Hematopoietic multipotent progenitor cell treated with erythropoietin and hydrocortisone succinate and interleukin-3 and kit ligand, for 6 days (in vitro differentiated cells): ENCODE measurements around the gene CASKIN2.

Source experiments
- DNase-seq: peaks from one replicate; pipeline ENCODE4 v3.0.0-alpha.2; 2015

The CASKIN2 gene, protein sequence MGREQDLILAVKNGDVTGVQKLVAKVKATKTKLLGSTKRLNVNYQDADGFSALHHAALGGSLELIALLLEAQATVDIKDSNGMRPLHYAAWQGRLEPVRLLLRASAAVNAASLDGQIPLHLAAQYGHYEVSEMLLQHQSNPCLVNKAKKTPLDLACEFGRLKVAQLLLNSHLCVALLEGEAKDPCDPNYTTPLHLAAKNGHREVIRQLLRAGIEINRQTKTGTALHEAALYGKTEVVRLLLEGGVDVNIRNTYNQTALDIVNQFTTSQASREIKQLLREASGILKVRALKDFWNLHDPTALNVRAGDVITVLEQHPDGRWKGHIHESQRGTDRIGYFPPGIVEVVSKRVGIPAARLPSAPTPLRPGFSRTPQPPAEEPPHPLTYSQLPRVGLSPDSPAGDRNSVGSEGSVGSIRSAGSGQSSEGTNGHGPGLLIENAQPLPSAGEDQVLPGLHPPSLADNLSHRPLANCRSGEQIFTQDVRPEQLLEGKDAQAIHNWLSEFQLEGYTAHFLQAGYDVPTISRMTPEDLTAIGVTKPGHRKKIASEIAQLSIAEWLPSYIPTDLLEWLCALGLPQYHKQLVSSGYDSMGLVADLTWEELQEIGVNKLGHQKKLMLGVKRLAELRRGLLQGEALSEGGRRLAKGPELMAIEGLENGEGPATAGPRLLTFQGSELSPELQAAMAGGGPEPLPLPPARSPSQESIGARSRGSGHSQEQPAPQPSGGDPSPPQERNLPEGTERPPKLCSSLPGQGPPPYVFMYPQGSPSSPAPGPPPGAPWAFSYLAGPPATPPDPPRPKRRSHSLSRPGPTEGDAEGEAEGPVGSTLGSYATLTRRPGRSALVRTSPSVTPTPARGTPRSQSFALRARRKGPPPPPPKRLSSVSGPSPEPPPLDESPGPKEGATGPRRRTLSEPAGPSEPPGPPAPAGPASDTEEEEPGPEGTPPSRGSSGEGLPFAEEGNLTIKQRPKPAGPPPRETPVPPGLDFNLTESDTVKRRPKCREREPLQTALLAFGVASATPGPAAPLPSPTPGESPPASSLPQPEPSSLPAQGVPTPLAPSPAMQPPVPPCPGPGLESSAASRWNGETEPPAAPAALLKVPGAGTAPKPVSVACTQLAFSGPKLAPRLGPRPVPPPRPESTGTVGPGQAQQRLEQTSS (N-terminal part only)

GRCh38 chr17:75515496-75516254, at the start of gene CASKIN2:
Gene CASKIN2 (minus strand): TSS chr17:75515537. CDS start chr17:75513804, 1,733 bp downstream.
- DNase-seq = peak; percentile 84

DNA sequence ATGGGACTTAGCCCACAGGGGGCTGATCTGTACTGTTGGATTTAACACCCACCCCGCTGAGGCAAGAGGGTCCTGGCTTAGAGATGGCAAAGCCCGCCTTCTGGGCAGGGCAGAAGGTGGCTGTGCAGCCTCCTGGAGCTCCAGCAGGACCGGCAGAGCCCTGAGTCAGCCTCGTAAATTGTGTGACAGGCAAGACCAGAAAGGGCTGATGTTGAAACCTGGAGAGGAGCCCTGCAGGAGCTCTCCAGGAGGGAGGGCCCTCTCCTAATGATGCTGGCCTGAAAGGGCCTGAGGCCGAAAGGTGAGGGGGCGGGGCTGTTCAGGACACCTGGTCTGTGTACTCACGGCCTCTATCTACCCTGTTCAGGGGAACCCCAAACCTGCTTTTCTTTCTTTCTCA, 49.7 kb upstream of the CASKIN2 start:
- DNase-seq = no peak

DNA sequence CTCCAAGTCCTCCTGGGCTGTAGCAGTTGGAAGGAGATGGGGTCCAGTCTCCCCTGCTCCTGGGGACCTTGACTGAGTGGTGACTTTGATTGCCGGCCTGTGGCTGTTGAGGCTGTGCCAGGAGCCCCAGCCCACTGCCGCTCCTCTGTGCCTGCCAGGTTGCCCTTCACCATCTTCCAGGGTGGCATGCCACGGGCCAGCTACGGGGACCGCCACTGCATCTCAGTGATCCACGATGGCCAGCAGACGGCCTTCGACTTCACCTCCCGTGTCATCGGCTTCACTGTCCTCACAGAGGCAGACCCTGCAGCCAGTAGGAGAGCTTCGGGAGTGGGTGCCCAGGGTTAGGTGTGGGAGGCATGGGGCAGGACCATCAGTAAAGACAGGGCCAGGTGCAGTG, 48.9 kb upstream of the CASKIN2 start:
- no peak for DNase-seq

DNA sequence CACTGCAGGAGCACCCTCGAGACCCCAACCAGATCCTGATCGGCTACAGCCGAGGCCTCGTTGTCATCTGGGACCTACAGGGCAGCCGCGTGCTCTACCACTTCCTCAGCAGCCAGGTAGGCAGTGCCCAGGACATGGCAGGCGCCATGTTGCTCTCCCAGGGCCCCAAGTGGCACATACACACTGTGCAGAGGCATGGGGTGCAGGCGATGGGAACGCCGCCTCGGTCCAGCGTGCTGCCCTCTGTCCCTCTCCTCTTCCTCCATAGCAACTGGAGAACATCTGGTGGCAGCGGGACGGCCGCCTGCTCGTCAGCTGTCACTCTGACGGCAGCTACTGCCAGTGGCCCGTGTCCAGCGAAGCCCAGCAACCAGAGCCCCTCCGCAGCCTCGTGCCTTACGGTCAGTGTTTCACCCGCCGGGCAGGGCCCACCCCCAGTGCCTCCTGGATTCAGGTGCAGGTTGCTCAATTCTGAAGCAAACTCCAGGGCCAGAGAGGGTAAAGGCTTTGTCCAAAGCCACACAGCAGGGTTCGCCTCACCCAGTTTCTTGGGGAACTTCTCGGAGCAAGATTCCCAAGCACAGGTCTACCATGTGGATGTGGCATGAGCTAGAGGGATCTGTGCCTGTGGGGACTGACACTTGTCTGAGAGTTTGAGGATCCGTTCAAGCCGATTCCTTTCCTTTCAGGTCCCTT, 47.9 kb upstream of the CASKIN2 start:
- no peak for DNase-seq

GRCh38 chr17:75561927-75562603, 46.7 kb upstream of the CASKIN2 start:
- DNase-seq = no peak

GRCh38 chr17:75559958-75560533, 44.7 kb upstream of the CASKIN2 start:
- DNase-seq = no peak

- no peak for DNase-seq
These were observed 43.6 kb upstream of the CASKIN2 start for GRCh38 chr17:75558666-75559530.

DNA sequence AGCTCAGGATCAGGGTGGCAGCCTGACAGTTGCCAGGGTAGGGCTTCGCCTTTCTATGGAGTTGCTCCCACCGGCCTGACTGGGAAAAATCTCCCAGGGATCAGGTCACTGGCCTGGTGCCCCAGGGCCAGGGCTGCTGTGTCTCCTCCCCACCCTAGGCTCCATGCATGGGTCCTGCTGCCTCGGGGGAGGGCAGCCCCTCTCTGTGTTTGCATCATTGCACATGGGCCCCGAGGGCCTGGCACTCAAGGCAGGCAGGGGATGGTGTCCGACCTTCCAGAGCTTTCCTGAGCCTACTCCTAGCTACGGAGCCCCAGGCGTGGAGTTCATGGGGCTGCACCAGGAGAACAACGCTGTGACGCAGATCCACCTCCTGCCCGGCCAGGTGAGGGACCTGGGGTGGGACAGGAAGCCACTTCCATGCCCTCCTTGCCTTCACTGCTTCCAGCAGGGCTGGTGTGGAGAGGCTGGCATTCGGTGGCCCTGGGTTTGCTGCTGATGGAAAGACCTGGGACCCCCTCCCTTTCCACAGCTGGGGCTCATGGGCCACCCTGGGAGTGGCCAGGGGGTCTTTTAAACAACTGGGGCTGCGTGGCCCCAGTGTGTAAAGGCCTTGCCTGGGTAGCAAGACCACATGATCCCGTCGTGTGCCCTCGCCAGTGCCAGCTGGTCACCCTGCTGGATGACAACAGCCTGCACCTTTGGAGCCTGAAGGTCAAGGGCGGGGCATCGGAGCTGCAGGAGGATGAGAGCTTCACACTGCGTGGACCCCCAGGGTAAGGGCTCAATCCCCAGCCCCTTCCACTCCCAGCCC, 42.7 kb upstream of the CASKIN2 start:
- DNase-seq = no peak

- DNase-seq = no peak
These were observed 41.9 kb upstream of the CASKIN2 start for GRCh38 chr17:75557075-75557851.

GRCh38 chr17:75555679-75556153, 40.4 kb upstream of the CASKIN2 start:
- DNase-seq = no peak

DNA sequence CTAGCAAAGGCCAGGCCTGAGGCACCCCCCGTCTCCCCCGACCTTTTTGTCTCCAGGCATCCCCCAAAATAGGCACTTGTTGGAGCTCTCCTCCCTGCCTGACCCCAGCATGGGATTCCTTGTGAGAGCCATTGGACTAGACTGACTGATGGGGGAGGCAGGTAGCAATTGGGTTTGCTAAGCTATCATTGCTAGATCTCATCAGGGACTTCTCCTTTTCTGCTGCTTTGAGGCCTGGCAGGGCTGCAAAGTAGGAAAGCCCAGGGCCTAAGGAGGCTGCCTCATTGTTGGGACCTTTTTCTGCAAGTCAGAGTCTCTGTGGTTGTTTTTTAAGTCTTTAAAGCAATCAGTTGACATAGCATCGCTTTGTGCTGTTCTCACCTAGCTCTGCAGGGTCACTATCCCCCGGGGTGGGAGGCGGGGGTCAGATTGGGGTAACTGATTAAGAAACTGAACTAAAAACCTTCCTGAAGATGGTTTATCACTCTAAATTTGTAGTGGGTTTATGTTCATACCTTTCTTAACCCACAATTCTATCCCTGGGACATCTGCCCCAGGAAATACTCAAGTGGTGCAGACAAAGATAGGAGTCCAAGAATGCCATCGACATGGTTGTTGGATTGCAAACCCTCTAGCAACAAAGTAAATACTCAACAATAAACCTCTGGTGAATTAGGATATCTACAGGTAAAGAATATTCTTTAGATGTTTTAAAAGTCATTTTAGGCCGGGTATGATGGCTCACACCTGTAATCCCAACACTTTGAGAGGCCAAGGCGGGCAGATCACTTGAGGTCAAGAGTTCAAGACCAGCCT, 38.2 kb upstream of the CASKIN2 start:
- DNase-seq = peak; percentile 61

GRCh38 chr17:75552425-75553294, 37.3 kb upstream of the CASKIN2 start:
- no peak for DNase-seq

DNA sequence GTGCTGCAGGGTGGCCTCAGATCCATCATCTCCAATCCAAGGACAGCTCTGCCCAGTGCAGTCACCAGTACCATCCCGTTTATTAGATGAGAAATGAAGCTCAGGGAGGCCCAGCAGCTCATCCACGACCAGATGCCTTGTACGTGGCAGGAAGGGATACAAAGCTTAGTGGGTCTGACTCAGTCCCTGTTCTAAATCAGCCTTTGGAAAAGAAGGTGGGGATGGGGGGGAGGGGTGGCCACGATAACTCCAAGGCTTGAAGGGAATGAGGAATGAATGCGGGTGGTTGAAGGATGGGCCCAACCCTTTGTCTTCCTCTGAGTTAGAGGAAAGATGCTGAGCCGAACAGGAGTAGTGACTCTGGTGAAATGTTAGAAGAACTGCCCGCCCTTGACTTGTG, 35.9 kb upstream of the CASKIN2 start:
- DNase-seq = no peak

DNA sequence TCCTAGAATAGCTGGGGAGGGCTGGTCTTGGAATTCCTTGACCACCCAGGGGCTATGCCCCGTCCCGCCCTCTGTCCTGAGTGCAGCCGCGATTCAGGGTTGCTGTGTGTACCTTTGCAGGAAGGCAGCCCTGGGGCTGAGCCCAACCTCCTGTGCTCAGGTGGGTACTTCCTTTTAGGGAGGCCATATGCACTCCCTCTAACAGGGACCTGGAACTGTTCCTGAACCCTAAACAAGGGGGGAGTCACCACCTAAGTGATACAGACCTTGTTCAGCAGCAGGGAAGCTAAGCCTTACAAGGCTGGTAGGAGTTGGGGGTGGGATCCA, 34.8 kb upstream of the CASKIN2 start:
- DNase-seq = no peak

DNA sequence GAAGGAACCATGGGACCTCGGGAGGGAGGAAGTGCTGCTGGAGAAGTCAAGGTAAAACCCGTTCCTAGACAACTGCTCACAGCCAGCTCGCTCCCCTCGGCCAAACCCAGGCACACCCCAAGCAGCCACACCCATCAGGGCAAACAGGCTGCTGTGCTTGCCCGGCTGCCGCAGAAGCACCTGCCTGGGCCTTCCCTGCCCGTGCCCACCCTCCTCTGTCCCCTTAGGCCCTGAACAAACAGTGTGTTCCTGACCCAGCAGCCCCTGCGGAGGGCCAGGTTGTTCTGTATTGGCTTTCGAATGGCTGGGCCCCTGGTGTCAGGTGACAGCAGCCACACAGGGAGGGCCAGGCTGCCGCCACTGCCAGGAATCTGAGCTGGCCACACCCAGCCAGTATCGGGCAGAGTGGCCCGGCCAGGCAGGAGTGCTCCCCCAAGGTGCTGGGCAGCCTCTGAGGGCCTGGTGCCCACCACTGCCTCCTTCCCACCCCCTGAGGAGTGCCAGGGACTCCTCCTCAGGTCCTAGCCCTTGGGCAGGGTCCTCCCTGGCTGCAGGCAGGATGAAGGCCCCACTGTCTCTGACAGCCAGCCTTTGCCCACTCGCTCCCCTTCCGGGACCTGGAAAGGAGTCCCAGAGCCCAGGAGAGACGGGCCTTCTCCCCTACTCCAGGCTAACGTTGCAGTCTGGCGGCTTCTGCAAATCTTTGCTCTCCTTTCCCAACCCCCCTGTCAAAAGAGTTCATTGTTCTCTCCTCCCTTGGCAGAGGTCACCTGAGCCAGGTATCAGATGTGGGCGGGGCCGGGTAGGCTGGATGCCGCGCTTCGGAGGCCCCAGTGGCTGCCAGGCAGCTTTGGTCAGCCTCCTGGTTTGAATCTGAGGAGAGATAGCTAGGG, 34.2 kb upstream of the CASKIN2 start:
- peak; percentile 38 for DNase-seq
